ENCODE measurements around the gene ZNF862. TPM values are rescaled to one million over a fixed set of nuclear protein-coding genes. Genes with fewer than 3 reads are reported as not detected.

The ZNF862 gene
- total and polyA plus RNA-seq, 12 donors: 3.9 to 13.3 (median 10.2) TPM

- no peak for ATAC-seq
- Histone ChIP-seq H3K27ac (no peak overlapping the region), H3K9me3 (no peaks in the 10 kb centered on the region), H3K27me3 (no peaks in the 10 kb centered on the region), H3K4me1 (peaks cover 5 to 21% (median 16%) of the 10 kb centered on the region in 9 donors), H3K36me3 (peaks cover 0 to 58% (median 18%) of the 10 kb centered on the region in 9 donors), H3K4me3 (no peak overlapping the region)
- intact Hi-C loops (cut with DNase I): no loop called here
- no peak for DNase-seq
- TF ChIP-seq CTCF (IDR thresholded peaks at IDR 0.05): no peak
- 93 to 96% methylated on average over 9 of the region's 9 CpGs for WGBS, 2 donors
These were observed 13.3 kb downstream of the ZNF862 start for GRCh38 chr7:149851449-149851848.

- Histone ChIP-seq H3K27ac (no peak overlapping the region), H3K4me3 (no peak overlapping the region), H3K4me1 (peaks cover 5 to 21% (median 16%) of the 10 kb centered on the region in 9 donors), H3K27me3 (no peaks in the 10 kb centered on the region), H3K36me3 (peaks cover 0 to 48% (median 11%) of the 10 kb centered on the region in 9 donors), H3K9me3 (no peaks in the 10 kb centered on the region)
- ATAC-seq: no peak
- intact Hi-C loops (cut with DNase I): no loop called here
- no peak for DNase-seq
- 94 to 95% methylated on average over 9 of the region's 9 CpGs for WGBS, 2 donors
- TF ChIP-seq CTCF (IDR thresholded peaks at IDR 0.05): no peak
These were observed 15.0 kb downstream of the ZNF862 start for GRCh38 chr7:149853157-149853556.

- peak overlapping the region in 6 of 10 donors; percentile 8 to 55 (median 34) for H3K27ac ChIP-seq
These were observed 16.6 kb downstream of the ZNF862 start for GRCh38 chr7:149854611-149855360.

More at GRCh38 chr7:149854611-149855360, 16.6 kb downstream of the ZNF862 start:
- H3K36me3 ChIP-seq: peaks cover 0 to 39% (median 14%) of the 10 kb centered on the region in 9 donors
- no peaks in the 10 kb centered on the region for H3K9me3 ChIP-seq
- DNase-seq: peak; percentile 64 to 71
- peaks cover 5 to 21% (median 16%) of the 10 kb centered on the region in 9 donors for H3K4me1 ChIP-seq
- H3K27me3 ChIP-seq: no peaks in the 10 kb centered on the region
- WGBS, 2 donors: 39 to 45% methylated on average over 13 of the region's 13 CpGs
- intact Hi-C loops (cut with DNase I): no loop called here
- peak; percentile 63 to 93 (median 84) for ATAC-seq
- no peak overlapping the region for H3K4me3 ChIP-seq
- no peak for TF ChIP-seq CTCF (IDR thresholded peaks at IDR 0.05)
